ENCODE measurements around the gene TLE3.

Gene TLE3

DNA sequence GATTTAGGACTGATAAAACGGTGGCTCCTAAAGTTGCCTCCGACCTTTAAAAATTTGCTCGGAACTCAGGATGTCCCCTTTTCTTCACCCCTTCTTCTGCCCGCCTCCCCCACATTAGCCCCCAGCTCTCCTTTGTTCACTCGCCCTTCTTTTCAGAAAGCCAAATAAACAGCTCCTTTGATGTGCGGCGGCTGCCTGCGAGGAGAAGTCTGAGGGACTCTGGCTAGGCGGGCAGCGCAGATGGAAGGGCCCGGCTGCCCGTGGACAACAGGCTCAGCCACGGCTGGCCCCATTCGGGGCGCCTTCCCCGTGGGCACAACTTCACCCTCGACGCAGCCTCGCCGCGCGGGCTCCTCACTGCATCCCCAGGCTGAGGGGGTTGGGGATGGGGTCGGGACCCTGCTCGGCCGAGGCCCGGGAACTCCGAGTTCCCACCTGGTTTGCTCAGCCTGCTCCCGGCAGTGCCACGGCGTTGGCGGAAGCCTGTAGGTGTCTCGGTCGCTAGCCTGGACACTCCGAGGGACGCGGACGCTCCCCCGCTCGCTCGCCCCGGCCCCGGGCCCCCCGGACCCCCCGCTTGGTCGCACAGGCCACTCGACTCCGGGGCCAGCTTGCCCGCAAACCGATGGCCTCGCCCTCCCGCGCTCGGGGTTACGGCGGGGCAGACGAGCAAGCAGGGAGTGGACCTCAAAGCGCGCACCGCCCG lies 897 bp upstream of the TLE3 start:
- DNase-seq = no peak

DNA sequence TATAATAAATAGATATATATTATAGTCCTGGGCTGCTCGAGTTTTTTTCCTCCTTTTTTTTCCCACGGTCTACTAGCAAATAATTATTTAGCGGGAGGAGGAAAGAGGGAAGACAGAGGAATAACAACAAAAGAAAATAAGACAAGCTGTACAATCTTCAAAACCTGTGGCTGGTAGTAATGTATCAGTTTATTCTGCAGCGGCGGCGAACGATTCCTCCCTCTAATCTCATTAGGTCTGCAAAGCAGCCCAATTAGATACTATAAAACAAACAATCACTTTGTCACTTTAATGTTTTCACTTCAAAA lies 390 bp upstream of the TLE3 start:
- no peak for DNase-seq

GRCh38 chr15:70097063-70097320 lies 725 bp downstream of the TLE3 start:
- DNase-seq = no peak

DNA sequence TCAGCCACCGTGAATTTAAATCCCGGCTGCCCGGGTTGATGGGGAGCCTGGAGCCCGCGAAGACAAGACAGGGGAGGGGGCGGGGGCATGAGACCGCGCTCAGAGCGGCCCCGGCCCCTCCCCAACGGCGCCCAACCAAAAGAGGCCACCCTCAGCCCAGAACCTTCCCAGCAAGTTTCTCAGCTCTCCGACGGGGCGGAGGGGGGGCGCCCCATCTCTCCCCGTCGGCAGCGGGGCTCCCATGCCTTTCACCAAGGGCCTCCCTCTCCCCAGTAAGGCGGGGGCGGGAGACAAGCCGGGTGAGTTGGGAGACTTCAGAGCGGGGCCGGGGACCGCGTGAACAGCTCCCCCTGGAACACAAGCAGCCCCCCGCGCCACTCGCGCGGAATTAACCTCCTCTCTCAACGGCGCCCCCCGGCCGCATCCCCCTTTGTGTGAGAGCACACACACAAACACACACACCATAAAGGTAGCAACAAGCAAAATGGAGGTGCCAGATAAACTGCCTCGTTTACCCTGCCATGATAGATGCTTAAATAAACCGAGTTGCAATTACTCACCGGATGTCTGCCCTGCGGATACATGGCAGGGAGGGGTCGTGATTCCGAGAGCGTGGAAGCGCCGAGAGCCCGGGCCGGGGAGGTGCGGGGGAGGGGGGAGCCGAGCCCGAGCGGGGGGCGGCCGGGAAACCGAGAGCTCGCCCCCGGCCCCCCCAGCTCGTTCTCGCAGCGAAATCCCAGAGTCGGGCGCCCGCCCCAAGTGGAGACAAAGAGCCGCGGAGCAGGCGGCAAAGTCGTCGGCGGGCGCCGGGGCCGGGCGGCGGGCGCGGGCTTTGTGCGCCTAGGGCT lies 1.3 kb downstream of the TLE3 start:
- no peak for DNase-seq

GRCh38 chr15:70095408-70096214 lies 2.1 kb downstream of the TLE3 start:
- DNase-seq = no peak

GRCh38 chr15:70094690-70095311 lies 2.9 kb downstream of the TLE3 start:
- DNase-seq = no peak

- no peak for DNase-seq
Measured at GRCh38 chr15:70093481-70094319, 4.0 kb downstream of the TLE3 start.

GRCh38 chr15:70093070-70093469 lies 4.6 kb downstream of the TLE3 start:
- no peak for DNase-seq

DNA sequence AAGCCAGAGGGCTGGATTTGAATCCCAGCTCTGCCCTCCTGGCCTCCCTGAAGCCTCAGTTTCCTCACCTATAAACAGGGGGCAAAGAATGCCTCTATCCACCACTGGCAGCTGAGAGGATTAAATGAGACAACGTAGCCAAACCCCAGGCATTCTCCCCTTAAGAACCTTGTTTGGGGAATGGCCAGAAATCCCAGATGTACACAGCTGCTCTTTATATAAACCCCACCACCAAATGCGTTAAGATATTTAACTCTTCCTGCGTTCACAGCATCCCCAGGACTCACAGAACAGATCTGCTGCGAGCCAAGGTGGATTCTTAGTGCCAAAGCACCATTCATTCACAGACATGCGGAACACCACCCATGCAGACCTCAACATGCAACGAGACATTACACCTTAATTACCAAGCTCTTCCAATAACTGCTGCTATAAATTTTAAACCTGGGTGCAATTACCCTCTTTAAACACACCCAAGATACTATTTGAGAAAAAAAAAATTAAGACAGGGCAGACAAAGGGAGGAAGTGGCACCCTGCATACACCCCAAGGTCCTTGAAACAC lies 5.2 kb downstream of the TLE3 start:
- DNase-seq = no peak

DNA sequence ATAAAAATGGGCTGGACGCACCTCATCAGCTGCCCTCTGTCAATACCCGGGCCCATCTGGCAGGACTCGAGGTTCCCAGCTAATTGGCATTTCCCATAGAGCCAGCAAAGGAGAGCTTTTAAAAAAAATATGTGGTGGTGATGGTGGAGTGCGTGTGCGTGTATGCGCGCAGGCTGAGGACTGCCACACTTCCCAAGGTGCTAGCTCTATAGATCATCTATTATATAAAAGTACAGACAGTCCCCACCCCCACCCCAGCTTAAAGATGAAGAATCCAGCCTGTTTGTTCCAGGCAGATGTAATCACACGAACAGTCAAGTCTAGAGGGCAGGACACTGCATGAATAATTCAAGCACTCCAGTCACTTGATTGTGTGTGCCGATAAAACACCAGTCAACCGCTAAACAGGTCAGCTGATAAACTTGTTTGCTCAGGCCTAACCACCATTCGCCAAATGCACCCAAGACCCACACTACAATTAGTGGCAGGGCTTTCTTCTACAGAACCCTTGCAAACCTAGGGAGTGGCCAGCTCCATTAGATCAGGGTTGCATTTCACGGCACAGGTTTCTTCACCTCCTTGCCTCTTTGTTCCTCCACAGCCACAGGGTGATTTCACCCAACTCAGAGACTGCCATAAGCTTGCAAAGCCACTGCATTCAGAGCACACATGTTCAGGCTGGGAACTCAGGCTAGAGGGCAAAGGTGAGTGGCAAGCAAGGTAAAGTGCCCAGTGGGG lies 5.8 kb downstream of the TLE3 start:
- no peak for DNase-seq

DNA sequence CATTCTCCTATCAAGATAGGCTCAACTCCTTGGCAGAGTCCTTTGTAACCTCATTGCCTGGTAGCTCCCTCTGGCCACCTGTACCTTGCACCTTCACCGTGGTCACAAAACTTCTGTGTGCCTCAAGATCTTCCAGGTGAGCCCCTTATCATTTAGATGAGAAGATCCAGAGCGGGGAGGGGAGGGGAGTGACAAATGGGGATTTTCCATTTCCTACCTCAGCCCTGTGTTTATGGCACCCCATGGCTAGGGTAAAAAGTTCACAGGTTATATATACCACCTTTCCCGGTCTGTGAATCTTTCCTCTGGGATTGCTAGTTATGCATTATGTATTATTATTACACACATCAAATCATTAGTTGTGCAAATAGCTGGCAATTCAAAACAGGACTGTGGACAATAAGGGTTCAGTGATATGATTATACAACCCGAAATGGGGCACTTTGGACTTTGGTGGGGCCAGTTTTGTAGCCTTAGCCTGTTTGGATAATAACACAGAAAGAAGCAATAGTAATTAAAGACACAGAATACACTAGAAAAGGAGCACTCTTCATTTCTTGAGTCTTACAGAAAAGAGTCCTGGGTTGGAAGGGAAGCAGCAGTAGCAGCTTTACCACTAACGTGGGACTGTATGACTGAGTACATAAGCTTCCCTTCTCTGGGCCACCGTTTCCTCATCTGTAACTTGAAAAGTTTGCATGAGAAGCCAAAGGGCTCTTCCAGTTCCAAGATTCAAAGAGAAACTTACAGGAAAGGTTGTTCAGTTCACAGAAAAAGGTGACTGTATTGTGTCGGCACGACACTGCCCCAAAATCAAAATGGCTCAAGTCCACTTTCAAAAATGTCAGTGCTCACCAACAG lies 7.1 kb downstream of the TLE3 start:
- DNase-seq = no peak

DNA sequence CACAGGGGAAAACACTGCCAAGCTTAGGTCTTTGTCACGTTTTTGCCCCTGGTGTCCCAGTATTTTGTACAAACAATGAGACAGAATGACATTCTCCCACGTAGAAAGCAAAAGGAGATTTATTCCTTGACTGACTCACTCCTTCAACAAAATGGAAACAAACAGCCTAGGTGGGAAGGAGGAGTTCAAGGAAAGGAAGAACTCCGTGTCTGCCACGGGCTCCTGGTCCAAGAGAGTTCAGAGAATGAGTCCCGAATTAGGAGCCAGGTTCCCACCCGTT lies 8.1 kb downstream of the TLE3 start:
- DNase-seq = no peak

DNA sequence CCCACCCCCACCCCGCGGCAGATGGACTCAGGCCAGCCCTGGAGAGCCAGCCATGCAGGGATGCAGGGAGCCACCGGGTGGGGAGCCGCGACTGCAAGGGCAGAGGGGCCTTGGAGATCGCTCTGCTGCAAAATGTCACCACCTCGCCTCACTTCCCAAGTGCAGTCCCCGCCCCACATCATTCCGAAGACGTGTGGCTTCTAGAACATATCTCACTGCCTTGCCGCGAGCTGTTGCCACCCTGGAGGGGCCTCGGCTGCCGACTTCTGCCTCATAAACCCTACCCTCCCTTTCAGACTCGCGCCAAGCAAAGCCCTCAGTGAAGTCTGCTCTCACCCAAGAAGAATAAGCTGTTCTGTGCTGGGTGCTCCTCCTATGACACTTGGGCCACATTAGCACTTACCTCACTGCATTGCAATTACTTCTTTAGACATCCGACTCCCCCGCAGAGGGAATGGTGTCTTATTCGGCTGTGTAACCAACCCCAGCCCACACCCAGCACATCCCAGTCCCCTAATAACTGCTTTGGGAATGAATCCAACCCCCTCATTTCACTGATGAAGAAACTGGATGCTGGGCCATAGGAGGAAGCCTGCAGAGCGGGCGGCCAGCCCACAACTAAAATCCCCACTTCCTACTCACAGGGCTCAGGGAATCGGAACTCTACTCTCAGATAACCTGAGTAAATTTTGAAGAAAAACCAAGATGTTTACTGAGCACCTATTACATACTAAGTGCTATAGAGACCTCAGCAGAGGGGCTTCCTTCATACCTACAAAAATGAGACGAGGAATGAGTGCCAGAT lies 8.6 kb downstream of the TLE3 start:
- DNase-seq = no peak

DNA sequence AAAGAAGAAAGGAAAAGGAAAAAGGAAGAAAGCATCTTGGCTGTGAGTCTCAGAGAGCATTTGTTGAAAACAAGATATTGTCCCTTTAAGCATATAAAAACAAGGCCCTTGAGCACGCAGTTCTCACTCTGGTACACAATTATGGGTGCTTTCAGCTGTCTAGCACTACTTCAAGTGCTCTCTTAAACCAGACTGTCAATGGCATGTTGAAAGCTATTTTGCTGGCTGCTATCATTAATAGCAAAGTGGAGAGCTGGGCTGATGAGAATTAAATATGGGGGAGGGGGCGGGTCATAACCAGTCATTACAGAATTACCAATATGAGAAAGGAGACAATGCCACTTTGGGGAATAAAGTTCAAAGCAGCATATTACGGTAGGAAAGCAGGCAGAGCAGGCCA lies 9.3 kb downstream of the TLE3 start:
- DNase-seq = no peak

GRCh38 chr15:70087708-70088352 lies 9.9 kb downstream of the TLE3 start:
- no peak for DNase-seq

DNA sequence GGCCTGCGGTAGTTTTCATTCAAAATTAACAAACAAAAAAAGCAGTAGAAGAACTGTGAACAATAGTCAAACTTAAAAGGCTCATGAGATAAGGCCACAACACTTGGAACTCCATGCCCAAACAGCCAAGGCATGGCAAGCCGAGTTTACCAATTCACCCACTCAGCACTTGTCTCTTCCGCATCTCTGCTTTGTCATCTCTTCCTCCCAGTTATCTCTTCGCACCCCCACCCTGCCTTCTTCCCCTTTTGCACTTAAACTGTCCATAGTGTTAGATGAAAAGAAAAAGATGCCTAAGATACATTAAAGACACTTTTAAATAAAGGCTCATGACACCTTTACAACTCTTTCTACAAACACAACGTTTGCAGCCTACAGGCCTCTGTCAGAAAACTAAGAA lies 11.1 kb downstream of the TLE3 start:
- DNase-seq = no peak

DNA sequence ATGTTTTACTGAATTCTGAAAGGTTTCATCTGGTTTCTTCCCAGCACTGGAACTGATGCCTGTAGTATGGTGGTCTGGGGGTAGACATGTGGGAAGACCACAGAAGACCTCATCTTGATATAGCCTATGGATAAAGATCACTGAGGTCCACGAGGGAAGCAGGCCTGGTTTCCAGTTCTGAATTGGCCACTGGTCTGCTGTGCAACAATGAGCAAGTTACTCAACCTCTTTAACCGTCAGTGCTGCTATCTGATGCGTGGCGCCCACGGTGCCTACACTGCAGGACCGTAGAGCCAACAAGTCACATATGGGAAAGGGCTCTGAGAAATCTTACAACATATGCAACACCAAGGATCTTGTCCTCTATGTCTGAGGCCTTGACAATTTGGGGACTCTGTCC lies 13.3 kb downstream of the TLE3 start:
- DNase-seq = no peak

GRCh38 chr15:70083946-70084345 lies 13.8 kb downstream of the TLE3 start:
- no peak for DNase-seq

DNA sequence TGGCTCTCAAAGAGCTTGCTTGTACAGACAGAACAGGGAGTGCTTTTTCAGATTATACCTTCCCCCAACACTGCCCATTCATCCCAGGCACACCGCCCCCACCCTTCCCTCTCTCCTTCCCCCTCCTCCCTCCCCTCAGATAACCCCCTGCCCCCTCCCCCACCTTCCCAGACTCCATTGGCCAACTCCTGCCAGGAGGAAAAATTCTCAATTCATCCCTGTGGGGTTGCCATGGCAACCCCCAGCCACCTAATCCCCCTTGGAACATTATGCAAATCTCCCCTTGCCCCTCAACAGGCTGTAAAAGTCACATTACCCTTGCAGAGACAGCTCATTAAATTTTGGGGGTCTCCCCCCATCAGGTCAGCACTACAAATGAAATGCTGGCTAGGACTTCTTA lies 14.3 kb downstream of the TLE3 start:
- no peak for DNase-seq
